HS-27A (cell line): Measurements from ENCODE around the gene ROR1.
"Not testable (repeated sequence)": the region's sequence is repeated elsewhere in the genome, so short reads cannot be mapped to it uniquely, and the experiment has no call there.

ENCODE experiments used
- DNase-seq: peaks from one replicate; pipeline ENCODE4 v3.0.0-alpha.2; 2012; ENCODE audit warnings: low read depth, missing footprints

ROR1 gene

DNA sequence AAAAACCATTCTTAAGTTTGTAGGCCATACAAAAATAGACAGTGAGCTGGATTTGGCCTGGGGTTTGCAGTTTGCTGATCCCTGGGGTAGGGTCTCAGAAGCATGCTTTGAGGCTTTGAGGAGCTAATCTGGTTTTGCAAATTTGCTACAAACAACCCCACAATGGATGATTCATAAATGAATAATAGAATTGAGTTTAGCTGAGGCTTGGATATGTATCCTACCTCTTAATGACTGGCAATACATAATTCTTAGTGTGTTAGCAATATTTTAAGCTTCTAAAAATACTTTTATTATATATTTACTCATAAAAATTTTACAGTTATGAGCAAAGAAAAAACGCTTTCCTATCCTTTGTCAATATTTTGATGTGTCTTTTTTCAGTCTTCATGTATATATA, 50.6 kb downstream of the ROR1 start:
- DNase-seq: no peak

DNA sequence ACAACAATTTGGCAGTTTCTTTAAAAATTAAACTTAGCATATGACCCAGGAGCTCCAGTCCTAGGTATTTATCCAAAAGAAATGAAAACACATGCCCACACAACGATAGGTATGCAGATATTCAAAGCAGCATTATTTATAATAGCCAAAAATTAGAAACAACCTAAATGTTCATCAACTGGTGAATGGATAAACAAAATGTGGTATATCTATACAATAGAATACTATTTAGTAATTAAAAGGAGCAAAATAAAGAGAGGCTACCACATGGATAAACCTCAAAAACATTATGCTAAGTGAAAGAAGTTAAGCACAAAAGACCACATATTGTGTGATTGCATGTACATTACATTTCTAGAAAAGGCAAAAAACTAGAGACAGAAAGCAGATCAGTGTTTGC, 51.3 kb downstream of the ROR1 start:
- no peak for DNase-seq

DNA sequence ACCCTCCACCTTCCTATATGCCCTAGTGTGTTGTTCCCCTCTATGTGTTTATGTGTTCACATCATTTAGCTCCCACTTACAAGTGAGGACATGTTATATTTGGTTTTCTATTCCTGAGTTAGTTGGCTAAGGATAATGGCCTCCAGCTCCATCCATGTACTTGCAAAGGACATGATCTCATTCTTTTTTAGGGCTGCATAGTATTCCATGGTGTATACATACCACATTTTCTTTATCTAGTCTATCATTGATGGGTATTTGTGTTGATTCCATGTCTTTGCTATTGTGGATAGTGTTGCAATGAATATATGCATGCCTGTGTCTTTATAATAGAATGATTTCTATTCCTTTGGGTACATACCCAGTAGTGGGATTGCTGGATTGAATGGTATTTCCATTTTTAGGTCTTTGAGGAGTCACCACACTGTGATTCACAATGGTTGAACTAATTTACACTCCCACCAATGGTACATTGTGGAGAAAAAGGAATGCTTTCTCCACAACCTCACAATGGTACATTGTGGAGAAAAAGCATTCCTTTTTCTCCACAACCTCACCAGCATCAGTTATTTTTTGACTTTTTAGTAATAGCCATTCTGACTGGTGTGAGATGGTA, 52.5 kb downstream of the ROR1 start:
- DNase-seq: not testable (repeated sequence)

DNA sequence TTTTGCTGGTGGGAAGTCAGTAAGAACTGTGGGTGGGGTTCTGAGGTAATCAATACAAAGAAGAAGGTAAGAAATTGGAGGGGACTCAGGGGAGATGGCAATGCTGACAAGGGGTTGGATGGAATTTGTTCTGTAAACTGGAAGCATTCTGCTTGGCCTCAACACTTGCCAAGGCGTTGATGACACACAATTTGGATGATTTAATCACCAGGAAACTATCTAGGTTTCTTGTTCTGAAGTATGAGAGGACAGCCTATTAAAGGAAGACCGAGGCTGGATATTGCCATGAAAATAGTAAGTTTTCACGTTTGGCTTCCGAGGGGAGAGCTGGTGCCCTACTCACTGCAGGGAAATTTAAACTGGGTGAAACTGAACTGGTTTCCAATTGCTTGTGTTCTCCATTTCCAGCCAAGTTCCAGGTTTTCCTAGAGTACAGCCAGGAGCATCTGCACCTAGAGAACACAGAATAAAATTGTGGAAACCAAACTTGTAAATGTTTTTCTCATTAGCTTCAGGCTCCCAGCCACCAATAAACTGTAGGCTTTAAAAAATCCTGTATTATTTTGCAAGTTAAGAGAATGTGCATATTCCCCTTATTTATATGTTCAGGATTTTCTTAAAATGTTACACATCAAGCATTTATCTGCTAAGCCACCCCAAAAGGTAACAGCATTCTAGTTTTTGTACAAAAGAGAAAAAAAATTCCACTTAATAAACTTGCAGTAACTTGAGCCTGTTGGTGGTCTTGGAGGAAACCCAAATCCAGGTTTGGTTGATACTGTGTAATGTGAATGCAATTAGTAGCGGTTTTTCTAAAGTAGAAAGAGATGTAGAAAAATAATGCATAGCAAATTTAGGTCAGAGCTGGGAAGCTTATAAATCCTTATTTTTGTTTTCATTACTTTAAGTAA, 53.8 kb downstream of the ROR1 start:
- DNase-seq: no peak

- no peak for DNase-seq
Measured at GRCh38 chr1:63828322-63829044, 54.7 kb downstream of the ROR1 start.

DNA sequence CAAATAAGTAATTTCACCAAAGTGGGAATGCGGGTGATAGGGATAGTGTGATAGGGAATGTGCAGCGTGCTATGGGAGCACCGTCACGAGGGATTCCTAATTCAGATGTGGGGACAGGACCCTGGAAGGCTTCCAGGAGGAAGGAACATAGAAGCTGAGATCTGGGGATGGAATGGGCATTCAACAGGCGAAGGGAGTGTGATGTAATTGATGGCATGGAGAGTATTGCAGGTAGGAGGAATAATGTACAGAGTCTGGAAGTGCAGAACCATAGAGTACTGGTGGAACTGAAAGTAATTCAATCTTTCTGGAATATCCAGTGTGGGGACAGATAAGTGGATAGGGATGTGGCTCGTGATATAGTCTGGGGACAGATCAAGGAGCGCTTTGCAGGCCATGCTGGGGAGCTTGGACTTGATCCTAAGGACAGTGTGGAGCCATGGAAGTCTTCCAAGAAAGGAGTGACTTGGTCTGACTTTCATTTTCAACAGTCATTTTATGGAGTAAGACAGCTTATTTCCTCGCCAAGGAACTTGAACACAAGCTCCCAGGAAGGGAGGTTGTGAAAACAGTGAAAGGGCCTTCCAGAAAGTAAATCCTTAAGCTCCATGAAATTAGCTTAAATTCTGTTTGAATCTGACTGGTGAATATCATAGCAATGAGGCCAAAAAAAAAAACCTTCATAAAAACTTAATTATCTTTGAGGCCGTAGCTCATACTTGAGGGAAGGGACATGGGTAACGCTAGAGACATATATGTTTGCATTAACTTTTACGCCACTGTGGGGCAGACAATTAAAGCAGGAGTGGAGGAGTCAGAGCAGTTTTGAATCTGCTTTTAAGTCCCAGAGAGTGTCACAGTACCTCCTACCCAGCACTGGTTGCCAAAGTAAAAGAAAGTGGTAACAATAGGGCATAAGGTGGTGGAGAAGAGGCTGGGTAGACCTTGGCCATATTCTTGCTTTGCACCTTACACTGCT, 55.8 kb downstream of the ROR1 start:
- DNase-seq: no peak

DNA sequence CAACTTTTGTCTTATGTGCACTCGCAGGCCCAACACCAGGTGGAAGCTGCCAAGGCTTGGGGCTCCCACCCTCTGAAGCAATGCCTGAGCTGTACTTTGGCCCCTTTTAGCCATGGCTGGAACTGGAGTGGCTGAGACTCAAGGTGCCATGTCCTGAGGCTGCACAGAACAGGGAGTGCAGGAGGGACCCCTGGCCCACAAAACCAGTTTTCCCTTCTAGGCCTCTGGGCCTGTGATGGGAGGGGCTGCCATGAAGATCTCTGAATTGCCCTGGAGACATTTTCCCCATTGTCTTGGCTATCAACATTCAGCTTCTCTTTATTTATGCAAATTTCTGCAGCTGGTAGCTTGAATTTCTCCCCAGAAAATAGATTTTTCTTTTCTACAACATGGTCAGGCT, 57.6 kb downstream of the ROR1 start:
- no peak for DNase-seq

DNA sequence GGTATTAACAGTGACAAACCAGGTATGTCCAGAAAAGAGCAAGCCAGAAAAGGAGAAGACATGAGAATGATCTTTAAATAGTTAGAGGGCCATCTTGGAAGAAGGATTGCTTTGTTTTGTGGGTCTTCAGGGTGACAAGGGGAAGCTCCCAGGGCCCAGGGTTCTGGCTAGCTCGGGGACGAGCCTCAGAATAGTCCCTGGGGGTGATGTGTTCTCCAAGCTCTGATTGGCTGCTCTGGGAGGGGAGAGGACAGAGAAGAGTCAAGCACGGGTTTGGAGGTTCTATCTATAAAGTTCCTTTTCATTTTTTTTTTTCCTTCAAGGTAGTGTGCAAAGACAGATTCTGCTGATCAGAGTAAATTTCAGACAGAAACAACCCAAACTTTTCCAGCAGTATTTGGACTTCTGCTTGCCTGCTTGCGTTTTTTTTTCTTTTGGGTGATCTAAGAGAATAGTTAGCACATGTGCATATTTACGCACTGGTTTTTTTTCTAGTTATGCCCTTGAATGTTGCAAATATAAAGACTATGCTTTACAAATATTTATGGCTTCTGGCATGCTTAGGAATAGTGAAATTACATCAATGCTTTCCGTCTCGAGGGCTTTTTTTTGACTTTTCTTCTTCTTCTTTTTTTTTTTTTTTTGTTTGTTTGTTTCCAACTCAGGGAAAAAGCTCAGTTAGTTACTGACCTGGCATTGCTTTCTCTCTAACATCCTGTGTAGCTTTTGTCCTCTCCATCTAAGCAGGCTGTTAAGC, 59.7 kb downstream of the ROR1 start:
- no peak for DNase-seq

- no peak for DNase-seq
Measured at GRCh38 chr1:63835128-63835527, 61.3 kb downstream of the ROR1 start.

- DNase-seq: no peak
Measured at GRCh38 chr1:63836374-63836773, 62.6 kb downstream of the ROR1 start.

DNA sequence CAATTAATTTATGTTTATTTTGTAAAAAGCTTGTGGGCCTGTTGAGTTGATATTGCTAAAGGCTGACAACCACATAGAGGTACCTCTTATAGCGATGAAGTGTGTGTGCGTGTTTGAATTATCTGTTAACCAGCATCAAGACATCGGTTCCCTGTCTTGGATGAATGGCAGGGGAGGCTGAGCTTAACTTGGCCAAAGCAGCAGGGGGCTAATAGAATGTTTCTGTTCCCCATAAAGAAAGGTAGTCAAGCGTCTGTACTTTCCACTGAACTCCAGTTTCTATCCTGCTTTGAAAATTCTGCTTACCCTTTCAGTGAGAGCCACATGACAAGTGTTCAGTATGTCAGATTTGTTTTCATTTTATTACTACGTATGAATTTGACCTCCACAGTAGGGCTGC, 63.0 kb downstream of the ROR1 start:
- DNase-seq: no peak

DNA sequence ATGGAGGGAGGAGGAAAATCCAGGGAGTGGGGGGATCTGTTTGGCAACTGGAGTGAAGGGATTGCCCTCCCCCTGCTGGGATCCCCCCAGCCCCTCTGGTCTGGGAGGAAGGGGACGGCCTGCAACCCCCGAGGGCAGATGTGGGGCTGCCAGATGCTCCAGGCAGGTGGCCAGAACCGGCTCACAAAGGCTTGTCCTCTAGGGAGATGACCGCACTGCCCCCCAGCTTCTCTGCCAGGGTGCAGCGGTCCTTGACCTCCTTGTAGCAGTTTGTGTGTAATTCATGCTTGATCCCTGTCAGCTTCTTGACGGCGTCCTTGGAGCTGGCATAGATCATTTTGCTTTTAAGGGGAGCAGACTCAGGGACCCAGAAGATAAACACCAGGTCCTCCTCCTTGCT, 69.2 kb downstream of the ROR1 start:
- no peak for DNase-seq

- no peak for DNase-seq
Measured at GRCh38 chr1:63843884-63844283, 70.1 kb downstream of the ROR1 start.

DNA sequence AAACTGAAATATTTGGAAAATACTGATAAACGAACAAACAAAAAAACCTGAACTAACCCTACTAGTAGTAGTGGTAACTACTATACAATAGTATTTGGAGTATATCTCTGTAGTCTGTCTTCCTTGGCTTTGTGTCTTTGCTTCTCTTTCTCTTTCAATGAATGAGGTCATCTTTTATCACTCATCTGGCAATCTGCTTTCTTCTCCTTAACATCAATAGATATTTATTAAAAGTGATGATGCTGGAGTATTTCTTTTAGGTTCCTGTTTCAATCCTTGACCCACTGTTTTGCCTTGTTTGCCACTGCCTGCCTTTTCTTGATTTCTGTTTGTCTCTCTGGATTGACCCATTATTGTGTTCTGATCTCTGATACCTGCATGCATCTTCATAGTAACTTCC, 71.5 kb downstream of the ROR1 start:
- DNase-seq: no peak

DNA sequence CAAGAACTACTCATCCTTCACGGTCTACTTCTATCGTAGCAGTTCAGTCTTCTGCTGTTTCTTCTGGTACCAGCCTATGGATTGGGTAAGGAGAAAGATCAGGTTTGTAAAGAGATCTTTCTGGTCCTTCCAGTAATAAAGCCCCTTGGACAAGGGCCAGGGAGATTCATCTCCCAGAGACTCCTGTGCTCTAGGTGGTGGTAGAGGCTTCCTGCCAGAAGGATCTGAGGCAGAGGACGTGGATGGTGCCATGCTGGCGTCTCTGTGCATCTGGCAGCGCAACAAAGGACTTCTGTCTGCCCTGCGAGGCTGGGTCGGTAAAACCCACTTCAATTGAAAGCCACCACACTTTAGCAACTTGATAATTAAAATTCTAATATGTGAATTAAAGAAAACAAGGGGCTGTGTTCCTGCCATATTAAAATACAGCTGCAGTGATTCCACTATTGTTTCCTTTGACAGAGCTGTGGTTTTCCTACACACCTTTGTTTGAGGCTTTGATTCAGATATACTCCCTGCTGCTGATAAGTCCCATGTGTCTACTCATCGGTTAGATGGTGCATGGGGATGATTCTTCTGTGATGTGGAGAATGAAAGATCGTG, 73.6 kb downstream of the ROR1 start:
- no peak for DNase-seq

GRCh38 chr1:63848733-63849132, 74.9 kb downstream of the ROR1 start:
- DNase-seq: no peak

DNA sequence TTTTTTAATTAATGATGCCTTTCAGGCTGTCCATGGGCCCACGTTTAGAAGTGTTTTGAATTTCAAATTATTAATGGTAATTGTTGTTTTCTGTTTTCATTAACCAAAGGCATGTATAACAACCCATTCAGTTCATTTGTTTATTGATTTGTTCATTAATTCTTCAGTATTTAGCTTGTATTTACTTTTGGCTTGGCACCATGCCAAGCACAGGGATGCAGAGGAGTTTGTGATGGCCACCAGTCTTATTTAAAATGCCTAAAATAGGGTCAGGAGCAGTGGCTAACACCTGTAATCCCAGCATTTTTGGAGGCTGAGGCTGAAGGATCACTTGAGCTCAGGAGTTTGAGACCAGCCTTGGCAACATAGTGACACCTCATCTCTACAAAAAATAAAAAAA, 75.3 kb downstream of the ROR1 start:
- DNase-seq: no peak

GRCh38 chr1:63854091-63854490, 80.3 kb downstream of the ROR1 start:
- DNase-seq: no peak

DNA sequence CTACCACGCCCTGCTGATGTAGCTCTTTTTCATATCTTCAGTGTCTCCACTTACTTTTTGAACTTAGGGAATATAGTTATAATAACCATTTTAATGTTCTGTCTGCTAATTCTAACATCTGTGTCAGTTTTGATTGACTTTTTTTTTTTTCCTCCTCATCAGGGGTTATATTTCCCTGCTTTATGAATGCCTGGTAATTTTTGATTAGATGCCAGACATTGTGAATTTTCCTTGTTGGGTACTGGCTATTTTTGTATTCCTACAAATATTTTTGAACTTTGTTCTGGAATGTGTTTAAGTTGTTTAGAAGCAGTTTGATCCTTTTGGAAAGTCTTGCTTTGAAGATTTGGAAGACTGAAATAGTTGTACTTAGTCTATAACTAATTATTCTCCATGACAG, 82.1 kb downstream of the ROR1 start:
- no peak for DNase-seq

- DNase-seq: no peak
Measured at GRCh38 chr1:63856924-63857323, 83.1 kb downstream of the ROR1 start.

DNA sequence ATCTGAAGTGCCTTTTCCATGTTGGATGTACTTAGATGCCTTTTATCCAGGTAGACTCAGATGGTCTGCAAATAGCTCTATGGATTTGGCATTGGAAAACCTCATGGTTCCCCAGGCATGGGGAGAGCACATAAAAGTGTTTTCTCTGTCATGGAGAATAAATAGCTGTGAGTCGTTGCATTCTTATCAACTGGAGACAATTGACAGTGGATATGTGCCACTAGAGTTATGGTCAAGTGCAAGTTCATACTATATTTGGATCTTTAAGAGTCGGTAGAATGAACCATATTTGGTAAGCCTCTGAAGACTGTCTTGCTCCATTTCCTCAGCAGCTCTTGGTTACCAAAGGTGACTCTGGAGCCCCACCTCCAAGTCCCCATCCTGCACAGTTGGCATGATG, 83.7 kb downstream of the ROR1 start:
- no peak for DNase-seq
